Neural cell (in vitro differentiated cells): ENCODE measurements around the gene ZSCAN2.
"Not testable (repeated sequence)": the region's sequence is repeated elsewhere in the genome, so short reads cannot be mapped to it uniquely, and the experiment has no call there.

ENCODE experiments used
- CTCF ChIP-seq: fragments of 450-650 bp; IDR thresholded peaks from 2 replicates; pipeline ENCODE4 v1.5.1; 2014; ENCODE audit warnings: antibody characterized with exemption, mild to moderate bottlenecking, moderate library complexity; ENCODE audit not compliant: poor library complexity, severe bottlenecking
- EZH2 ChIP-seq: fragments of 200-600, 300-800 bp; shearing (Covaris generic), sonication (generic); IDR thresholded peaks from 2 replicates; pipeline ENCODE4 v1.6.1; 2014; ENCODE audit warnings: antibody characterized with exemption, low read length, borderline replicate concordance, mild to moderate bottlenecking; ENCODE audit not compliant: insufficient read depth, poor library complexity, severe bottlenecking
- RAD21 ChIP-seq: fragments of 450-650 bp; conservative IDR thresholded peaks from 2 replicates; pipeline ENCODE4 v1.6.1; 2014; ENCODE audit warnings: antibody characterized with exemption, mild to moderate bottlenecking, moderate library complexity

GRCh38 chr15:84583921-84584320 lies 16.9 kb upstream of the ZSCAN2 start:
- TF ChIP-seq CTCF, EZH2, RAD21: not testable (repeated sequence)
